GM18907 (cell line): Measurements from ENCODE around the gene PLCB1.
"Not testable (repeated sequence)": the region's sequence is repeated elsewhere in the genome, so short reads cannot be mapped to it uniquely, and the experiment has no call there.

ENCODE experiments used
- ATAC-seq: cut with Tn5 transposase; IDR thresholded peaks from one replicate; pipeline ENCODE4 v1.9.1; 2021; ENCODE audit warnings: mild to moderate bottlenecking, moderate library complexity; ENCODE audit not compliant: unreplicated experiment

PLCB1 gene

GRCh38 chr20:8635837-8636236 is 503.8 kb downstream of the PLCB1 start:
- ATAC-seq = no peak

GRCh38 chr20:8639112-8639778 is 507.2 kb downstream of the PLCB1 start:
- no peak for ATAC-seq

- ATAC-seq = no peak
Measured at GRCh38 chr20:8640461-8640860, 508.4 kb downstream of the PLCB1 start.

- ATAC-seq = no peak
Measured at GRCh38 chr20:8642247-8642646, 510.2 kb downstream of the PLCB1 start.

- not testable (repeated sequence) for ATAC-seq
Measured at GRCh38 chr20:8644468-8644867, 512.4 kb downstream of the PLCB1 start.

- ATAC-seq = no peak
Measured at GRCh38 chr20:8645326-8645725, 513.3 kb downstream of the PLCB1 start.

GRCh38 chr20:8646033-8646441 is 514.0 kb downstream of the PLCB1 start:
- ATAC-seq = no peak

- no peak for ATAC-seq
Measured at GRCh38 chr20:8646716-8647115, 514.6 kb downstream of the PLCB1 start.

- no peak for ATAC-seq
Measured at GRCh38 chr20:8647961-8648441, 515.9 kb downstream of the PLCB1 start.

- no peak for ATAC-seq
Measured at GRCh38 chr20:8648466-8648865, 516.4 kb downstream of the PLCB1 start.

GRCh38 chr20:8652396-8652795 is 520.3 kb downstream of the PLCB1 start:
- no peak for ATAC-seq

- no peak for ATAC-seq
Measured at GRCh38 chr20:8654486-8654885, 522.4 kb downstream of the PLCB1 start.

- no peak for ATAC-seq
Measured at GRCh38 chr20:8656335-8656734, 524.3 kb downstream of the PLCB1 start.

GRCh38 chr20:8657664-8658063 is 525.6 kb downstream of the PLCB1 start:
- ATAC-seq = no peak

GRCh38 chr20:8658103-8658502 is 526.0 kb downstream of the PLCB1 start:
- ATAC-seq = no peak

- no peak for ATAC-seq
Measured at GRCh38 chr20:8661229-8661952, 529.3 kb downstream of the PLCB1 start.

- ATAC-seq = no peak
Measured at GRCh38 chr20:8662433-8662954, 530.4 kb downstream of the PLCB1 start.

- ATAC-seq = no peak
Measured at GRCh38 chr20:8663424-8663823, 531.4 kb downstream of the PLCB1 start.

- no peak for ATAC-seq
Measured at GRCh38 chr20:8664778-8665177, 532.7 kb downstream of the PLCB1 start.

GRCh38 chr20:8667306-8667705 is 535.2 kb downstream of the PLCB1 start:
- no peak for ATAC-seq

- ATAC-seq = no peak
Measured at GRCh38 chr20:8670207-8670892, 538.3 kb downstream of the PLCB1 start.

- ATAC-seq = no peak
Measured at GRCh38 chr20:8670893-8671215, 538.8 kb downstream of the PLCB1 start.
